ENCODE data around the gene THSD4. TPM values are rescaled to one million over a fixed set of nuclear protein-coding genes. Genes with fewer than 3 reads are reported as not detected.
"Not testable (repeated sequence)": the region's sequence is repeated elsewhere in the genome, so short reads cannot be mapped to it uniquely, and the experiment has no call there.

The THSD4 gene
- total RNA-seq, 6 experiments from 2014 or later = 5.2 to 21.8 (median 13.7) TPM

DNA sequence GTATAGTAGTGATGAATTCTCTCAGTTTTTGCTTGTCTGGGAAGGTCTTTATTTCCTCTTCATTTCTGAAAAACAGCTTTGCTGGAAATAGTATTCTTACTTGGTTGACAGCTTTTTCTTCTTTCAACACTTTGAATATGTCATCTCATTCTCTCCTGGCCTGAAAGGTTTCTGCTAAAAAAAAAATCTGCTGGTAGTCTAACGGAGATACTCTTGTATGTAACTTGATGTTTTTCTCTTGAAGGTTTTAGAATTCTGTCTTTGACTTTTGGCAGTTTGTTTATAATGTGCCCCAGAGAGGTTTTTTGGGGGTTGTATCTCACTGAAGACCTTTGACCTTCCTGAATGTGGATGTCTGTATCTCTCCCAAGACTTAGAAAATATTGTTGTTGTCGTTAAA, 47.0 kb downstream of the THSD4 start:
- 70% methylated on average over 2 of the region's 2 CpGs for WGBS (ENCODE audit: insufficient coverage, low coverage, low lambda C conversion rate, missing lambda C conversion rate)

DNA sequence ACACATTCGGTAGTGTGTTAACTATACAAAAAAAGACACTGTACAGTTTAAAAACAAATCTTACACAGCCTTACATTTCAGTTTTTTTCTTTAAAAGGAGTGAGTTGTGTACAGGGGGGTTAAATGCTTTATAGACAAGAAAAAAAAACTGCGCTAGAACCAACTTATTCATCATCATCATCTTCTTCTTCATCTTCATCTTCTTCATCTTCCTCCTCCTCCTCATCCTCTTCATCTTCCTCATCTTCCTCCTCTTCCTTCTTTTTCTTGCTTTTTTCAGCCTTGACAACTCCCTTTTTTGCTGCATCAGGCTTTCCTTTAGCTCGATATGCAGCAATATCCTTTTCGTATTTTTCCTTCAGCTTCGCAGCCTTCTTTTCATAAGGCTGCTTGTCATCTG, 49.3 kb downstream of the THSD4 start:
- H3K36me3 ChIP-seq; H3K9me3 ChIP-seq; intact Hi-C loops (cut with DNase I); H3K4me3 ChIP-seq; H3K27me3 ChIP-seq; ATAC-seq; H3K4me1 ChIP-seq; H3K27ac ChIP-seq; DNase-seq: not testable (repeated sequence)
- WGBS (ENCODE audit: insufficient coverage, low coverage, low lambda C conversion rate, missing lambda C conversion rate) = 83% methylated on average over 2 of the region's 5 CpGs

More for the DNA sequence above, 47.0 kb downstream of the THSD4 start:
- ATAC-seq = no peak
- Histone ChIP-seq H3K27me3 (no peaks in the 10 kb centered on the region), H3K27ac (no peak overlapping the region), H3K4me3 (no peak overlapping the region), H3K4me1 (no peaks in the 10 kb centered on the region), H3K9me3 (no peaks in the 10 kb centered on the region), H3K36me3 (no peaks in the 10 kb centered on the region)
- no peak for TF ChIP-seq POLR2A (IDR thresholded peaks at IDR 0.05)
- TF ChIP-seq, protein P1, sequence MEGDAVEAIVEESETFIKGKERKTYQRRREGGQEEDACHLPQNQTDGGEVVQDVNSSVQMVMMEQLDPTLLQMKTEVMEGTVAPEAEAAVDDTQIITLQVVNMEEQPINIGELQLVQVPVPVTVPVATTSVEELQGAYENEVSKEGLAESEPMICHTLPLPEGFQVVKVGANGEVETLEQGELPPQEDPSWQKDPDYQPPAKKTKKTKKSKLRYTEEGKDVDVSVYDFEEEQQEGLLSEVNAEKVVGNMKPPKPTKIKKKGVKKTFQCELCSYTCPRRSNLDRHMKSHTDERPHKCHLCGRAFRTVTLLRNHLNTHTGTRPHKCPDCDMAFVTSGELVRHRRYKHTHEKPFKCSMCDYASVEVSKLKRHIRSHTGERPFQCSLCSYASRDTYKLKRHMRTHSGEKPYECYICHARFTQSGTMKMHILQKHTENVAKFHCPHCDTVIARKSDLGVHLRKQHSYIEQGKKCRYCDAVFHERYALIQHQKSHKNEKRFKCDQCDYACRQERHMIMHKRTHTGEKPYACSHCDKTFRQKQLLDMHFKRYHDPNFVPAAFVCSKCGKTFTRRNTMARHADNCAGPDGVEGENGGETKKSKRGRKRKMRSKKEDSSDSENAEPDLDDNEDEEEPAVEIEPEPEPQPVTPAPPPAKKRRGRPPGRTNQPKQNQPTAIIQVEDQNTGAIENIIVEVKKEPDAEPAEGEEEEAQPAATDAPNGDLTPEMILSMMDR (IDR thresholded peaks at IDR 0.05) = no peak
- intact Hi-C loops (cut with DNase I) = no loop called here
- no peak for DNase-seq

DNA sequence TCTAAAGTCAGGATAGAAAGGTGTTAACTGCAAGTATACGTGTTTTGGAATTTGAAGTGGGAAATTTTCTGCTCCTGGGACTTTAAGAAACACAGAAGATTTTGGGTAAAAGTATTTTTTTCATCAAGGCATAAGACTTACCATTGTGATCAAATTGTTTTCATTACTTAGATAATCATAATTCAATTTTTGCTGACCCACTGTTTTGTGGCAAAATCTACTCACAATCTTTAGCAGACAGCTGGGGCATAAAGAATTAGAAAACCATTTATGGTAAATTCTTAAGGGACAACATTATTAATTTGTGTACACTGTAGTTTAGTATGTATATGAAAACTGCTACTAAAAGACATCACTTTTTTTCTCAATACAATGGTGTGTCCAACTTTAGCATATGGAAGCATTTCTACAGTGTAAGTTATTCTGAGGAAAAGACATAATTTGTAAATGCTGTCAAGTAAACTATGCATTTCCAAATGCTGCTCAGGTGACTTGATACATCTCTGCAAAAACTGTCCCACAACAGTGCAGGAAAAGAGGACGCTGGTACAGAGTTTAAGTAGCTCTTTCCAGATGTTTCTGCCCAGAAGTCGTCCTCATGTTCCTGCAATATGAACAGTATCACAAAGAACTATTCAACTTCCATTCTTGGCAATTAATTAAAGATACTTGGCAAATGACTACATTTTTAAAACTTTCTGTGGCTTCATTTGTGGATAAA, 52.3 kb downstream of the THSD4 start:
- Histone ChIP-seq H3K27ac (no peak overlapping the region), H3K36me3 (no peaks in the 10 kb centered on the region), H3K27me3 (no peaks in the 10 kb centered on the region), H3K4me3 (no peak overlapping the region), H3K9me3 (no peaks in the 10 kb centered on the region), H3K4me1 (no peaks in the 10 kb centered on the region)
- peak in 1 of 4 donors; percentile 17 for ATAC-seq
- no peak for DNase-seq
- 53% methylated on average over 3 of the region's 3 CpGs for WGBS (ENCODE audit: insufficient coverage, low coverage, low lambda C conversion rate, missing lambda C conversion rate)
- intact Hi-C loops (cut with DNase I) = no loop called here
- TF ChIP-seq, protein P1 (IDR thresholded peaks at IDR 0.05) = no peak
- no peak for TF ChIP-seq POLR2A (IDR thresholded peaks at IDR 0.05)

DNA sequence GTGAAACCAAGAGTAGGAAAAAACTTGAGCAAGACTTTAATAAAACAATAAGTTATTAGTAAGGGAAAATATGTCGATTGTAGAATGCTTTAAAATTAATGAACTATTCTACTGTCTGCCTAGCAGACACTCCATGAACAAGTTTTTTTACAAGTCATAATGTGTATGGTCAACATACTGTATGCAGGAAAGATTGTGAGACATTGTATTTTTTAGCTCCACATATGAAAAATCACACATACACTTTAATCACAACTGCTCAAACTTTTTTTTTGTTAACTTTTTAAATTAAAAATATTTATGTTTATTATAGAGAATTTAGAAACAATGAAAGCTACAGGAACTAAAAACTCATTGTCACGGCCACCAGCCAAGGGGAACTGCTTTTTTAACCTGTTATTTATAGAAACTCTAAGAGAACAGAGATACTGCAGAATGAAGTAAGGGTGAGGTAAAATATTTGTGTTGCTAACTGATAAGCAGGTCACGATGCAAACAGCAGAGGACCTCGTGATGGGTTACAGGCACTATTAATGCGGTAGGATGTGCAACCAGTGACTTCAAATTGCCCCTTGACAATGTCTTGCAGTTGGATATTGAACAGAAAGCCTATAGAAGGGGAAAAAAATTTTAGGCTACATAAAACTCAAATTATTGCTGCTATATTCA, 53.0 kb downstream of the THSD4 start:
- TF ChIP-seq POLR2A (IDR thresholded peaks at IDR 0.05) = no peak
- TF ChIP-seq, protein P1 (IDR thresholded peaks at IDR 0.05) = no peak
- DNase-seq = peak in 1 of 3 donors; percentile 30
- 14% methylated on average over 5 of the region's 5 CpGs for WGBS (ENCODE audit: insufficient coverage, low coverage, low lambda C conversion rate, missing lambda C conversion rate)
- intact Hi-C loops (cut with DNase I) = no loop called here
- no peaks in the 10 kb centered on the region for H3K36me3 ChIP-seq
- H3K9me3 ChIP-seq = no peaks in the 10 kb centered on the region
- peak in 3 of 4 donors; percentile 49 to 76 (median 53) for ATAC-seq
- H3K4me3 ChIP-seq = no peak overlapping the region
- no peak overlapping the region for H3K27ac ChIP-seq
- no peaks in the 10 kb centered on the region for H3K4me1 ChIP-seq
- no peaks in the 10 kb centered on the region for H3K27me3 ChIP-seq

DNA sequence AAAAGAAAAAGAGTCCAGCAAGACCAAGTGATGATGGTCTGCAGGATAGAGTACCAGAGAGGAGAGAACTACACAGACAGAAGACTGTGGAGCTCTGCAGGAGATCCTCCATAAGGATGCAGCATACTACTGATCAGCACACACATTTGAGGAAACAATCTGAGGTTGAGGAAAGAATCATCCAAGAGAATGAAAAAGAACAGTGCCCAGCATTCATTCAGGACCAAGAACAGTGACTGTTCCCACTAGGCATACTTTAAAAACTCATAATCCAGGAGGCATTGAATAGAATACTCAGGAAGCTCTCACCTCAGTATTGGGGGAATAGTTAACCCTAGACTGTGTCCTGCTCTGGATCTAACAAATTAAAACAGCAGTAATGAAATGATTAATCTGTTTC, 54.9 kb downstream of the THSD4 start:
- intact Hi-C loops (cut with DNase I) = no loop called here
- Histone ChIP-seq H3K27me3 (no peaks in the 10 kb centered on the region), H3K27ac (no peak overlapping the region), H3K9me3 (no peaks in the 10 kb centered on the region), H3K4me3 (no peak overlapping the region), H3K36me3 (no peaks in the 10 kb centered on the region), H3K4me1 (no peaks in the 10 kb centered on the region)
- DNase-seq = no peak
- TF ChIP-seq, protein P1 (IDR thresholded peaks at IDR 0.05) = no peak
- TF ChIP-seq POLR2A (IDR thresholded peaks at IDR 0.05) = no peak
- no peak for ATAC-seq
